Measurements from ENCODE around the gene MAN1C1. TPM values are rescaled to one million over a fixed set of nuclear protein-coding genes. Genes with fewer than 3 reads are reported as not detected.

Gene MAN1C1
- total RNA-seq, 1 experiment from 2014 or later = 9.3 TPM

DNA sequence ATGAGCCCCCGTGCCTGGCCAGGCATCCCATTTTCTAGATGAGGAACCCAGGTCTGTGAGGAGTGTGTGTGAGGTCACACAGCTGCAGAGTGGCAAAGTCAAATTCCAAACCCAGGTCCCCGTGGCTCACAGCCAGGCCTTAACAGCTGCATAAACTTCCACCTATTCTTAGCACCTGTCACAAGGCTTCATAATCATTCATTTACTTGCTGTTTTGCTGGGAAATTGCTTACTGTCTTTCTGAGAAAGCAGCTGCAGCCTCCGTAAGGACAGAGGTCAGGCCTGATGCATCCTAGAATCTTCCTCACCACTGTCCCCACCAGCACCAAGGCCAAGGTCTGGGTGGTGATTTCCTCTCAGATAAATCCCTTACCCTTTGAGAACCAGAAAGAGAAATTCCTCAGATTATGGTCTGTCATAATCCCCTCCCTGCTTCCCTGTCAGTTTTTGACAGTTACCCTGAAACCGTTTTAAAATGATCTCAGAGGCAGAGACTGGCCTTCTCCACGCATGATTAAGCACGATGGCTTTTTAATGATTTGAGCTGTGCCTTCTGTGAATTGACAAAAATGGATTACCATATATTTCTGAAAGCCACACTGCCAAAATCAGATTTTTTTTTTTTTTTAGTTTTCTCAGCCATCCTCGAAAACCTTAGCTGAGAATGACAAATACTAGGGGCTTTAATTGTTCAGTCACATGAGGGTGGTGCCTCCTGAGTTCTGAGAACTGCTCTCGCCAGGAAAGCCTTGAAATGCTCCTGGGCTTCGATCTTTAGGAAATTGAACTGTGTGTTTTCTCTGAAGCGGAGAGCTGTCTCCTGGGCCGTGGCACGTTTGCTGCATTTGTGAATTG lies 113.4 kb downstream of the MAN1C1 start:
- Histone ChIP-seq H4K8ac (replicated peaks; ENCODE audit: insufficient read length, low read depth, low read length) (no peak overlapping the region), H3K4me2 (ENCODE audit: insufficient read depth, insufficient read length, low read length) (no peak overlapping the region), H2AK5ac (ENCODE audit: insufficient read length, low read length) (no peak overlapping the region), H3K23ac (ENCODE audit: insufficient read length, low read depth, low read length) (no peak overlapping the region), H3K9me3 (ENCODE audit: control insufficient read depth, low read depth, low read length) (no peaks in the 10 kb centered on the region), H3K14ac (ENCODE audit: insufficient read depth, low read length) (no peak overlapping the region), H2BK20ac (ENCODE audit: low read depth, low read length, poor library complexity, severe bottlenecking) (no peak overlapping the region), H4K5ac (ENCODE audit: insufficient read length, low read depth, low read length) (no peak overlapping the region), H3K79me2 (ENCODE audit: insufficient read depth, low read length) (no peaks in the 10 kb centered on the region), H4K91ac (ENCODE audit: insufficient read length, low read depth, low read length) (no peak overlapping the region), H3K27ac (ENCODE audit: insufficient read length, low read depth, low read length) (no peak overlapping the region), H2BK120ac (ENCODE audit: low read depth, low read length, poor library complexity, severe bottlenecking) (no peak overlapping the region), H4K20me1 (ENCODE audit: control insufficient read depth, insufficient read depth, insufficient read length) (no peaks in the 10 kb centered on the region), H2AFZ (ENCODE audit: low read length) (no peak overlapping the region), H3K4me1 (ENCODE audit: insufficient read depth, low read length) (peaks cover 3% of the 10 kb centered on the region; the same call in 1 of the 2 replicates), H3K56ac (ENCODE audit: insufficient read length, low read depth, low read length) (no peak overlapping the region), H3K4ac (ENCODE audit: low read depth, low read length) (no peak overlapping the region), H3K27me3 (ENCODE audit: insufficient read depth, low read length) (no peaks in the 10 kb centered on the region), H3K79me1 (ENCODE audit: insufficient read depth, low read depth, low read length, poor library complexity, severe bottlenecking) (no peaks in the 10 kb centered on the region), H3K18ac (ENCODE audit: insufficient read length, low read depth, low read length) (no peak overlapping the region), H2BK5ac (ENCODE audit: insufficient read length, low read length) (no peak overlapping the region), H3K9ac (ENCODE audit: extremely low read depth, insufficient read length, low read length) (no peak overlapping the region), H3K23me2 (ENCODE audit: insufficient read length, low read depth, low read length, poor library complexity, severe bottlenecking) (no peaks in the 10 kb centered on the region), H2BK15ac (ENCODE audit: low read depth, low read length) (no peak overlapping the region), H2BK12ac (ENCODE audit: insufficient read length, low read depth, low read length) (no peak overlapping the region), H3T11ph (ENCODE audit: low read length) (no peak overlapping the region)
- Mint-ChIP-seq H3K27ac (peak overlapping the region in 2 of 3 experiments; percentile 53 to 63; a peak in 3 of 7 replicates), H3K4me1 (peaks cover 33 to 38% of the 10 kb centered on the region in 2 experiments), H3K9me3 (no peaks in the 10 kb centered on the region), H3K36me3 (ENCODE audit: insufficient read depth in 1 of 3, low read depth in 3 of 3) (no peaks in the 10 kb centered on the region), H3K27me3 (ENCODE audit: low read depth) (peaks cover 2% of the 10 kb centered on the region), H3K4me3 (no peak overlapping the region; a peak in 1 of 5 replicates)
- no peak for DNase-seq
- WGBS (ENCODE audit: extremely low coverage, insufficient read length, low lambda C conversion rate) = no CpG with 5 or more reads among the region's 12 CpGs
- TF ChIP-seq, protein P1, sequence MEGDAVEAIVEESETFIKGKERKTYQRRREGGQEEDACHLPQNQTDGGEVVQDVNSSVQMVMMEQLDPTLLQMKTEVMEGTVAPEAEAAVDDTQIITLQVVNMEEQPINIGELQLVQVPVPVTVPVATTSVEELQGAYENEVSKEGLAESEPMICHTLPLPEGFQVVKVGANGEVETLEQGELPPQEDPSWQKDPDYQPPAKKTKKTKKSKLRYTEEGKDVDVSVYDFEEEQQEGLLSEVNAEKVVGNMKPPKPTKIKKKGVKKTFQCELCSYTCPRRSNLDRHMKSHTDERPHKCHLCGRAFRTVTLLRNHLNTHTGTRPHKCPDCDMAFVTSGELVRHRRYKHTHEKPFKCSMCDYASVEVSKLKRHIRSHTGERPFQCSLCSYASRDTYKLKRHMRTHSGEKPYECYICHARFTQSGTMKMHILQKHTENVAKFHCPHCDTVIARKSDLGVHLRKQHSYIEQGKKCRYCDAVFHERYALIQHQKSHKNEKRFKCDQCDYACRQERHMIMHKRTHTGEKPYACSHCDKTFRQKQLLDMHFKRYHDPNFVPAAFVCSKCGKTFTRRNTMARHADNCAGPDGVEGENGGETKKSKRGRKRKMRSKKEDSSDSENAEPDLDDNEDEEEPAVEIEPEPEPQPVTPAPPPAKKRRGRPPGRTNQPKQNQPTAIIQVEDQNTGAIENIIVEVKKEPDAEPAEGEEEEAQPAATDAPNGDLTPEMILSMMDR (conservative IDR thresholded peaks at IDR 0.05) = no peak
